GM19023 (cell line): ENCODE data around the gene SLC28A2.
"Not testable (repeated sequence)": the region's sequence is repeated elsewhere in the genome, so short reads cannot be mapped to it uniquely, and the experiment has no call there.

ENCODE experiments used
- ATAC-seq: cut with Tn5 transposase; IDR thresholded peaks from one replicate; pipeline ENCODE4 v1.9.1; 2021; ENCODE audit warnings: mild to moderate bottlenecking, moderate library complexity; ENCODE audit not compliant: unreplicated experiment

The SLC28A2 gene

GRCh38 chr15:45262906-45263461 lies 10.9 kb downstream of the SLC28A2 start:
- ATAC-seq = no peak

- no peak for ATAC-seq
Observed at GRCh38 chr15:45263854-45264253, 11.8 kb downstream of the SLC28A2 start.

- ATAC-seq = no peak
Observed at GRCh38 chr15:45265506-45265905, 13.5 kb downstream of the SLC28A2 start.

- no peak for ATAC-seq
Observed at GRCh38 chr15:45268135-45268534, 16.1 kb downstream of the SLC28A2 start.

- ATAC-seq = no peak
Observed at GRCh38 chr15:45274636-45275380, 22.8 kb downstream of the SLC28A2 start.

GRCh38 chr15:45276831-45277230 lies 24.8 kb downstream of the SLC28A2 start:
- ATAC-seq = no peak

- peak; percentile 100 for ATAC-seq
Observed at GRCh38 chr15:45279024-45279698, 27.1 kb downstream of the SLC28A2 start.

GRCh38 chr15:45285413-45285812 lies 33.4 kb downstream of the SLC28A2 start:
- no peak for ATAC-seq

DNA sequence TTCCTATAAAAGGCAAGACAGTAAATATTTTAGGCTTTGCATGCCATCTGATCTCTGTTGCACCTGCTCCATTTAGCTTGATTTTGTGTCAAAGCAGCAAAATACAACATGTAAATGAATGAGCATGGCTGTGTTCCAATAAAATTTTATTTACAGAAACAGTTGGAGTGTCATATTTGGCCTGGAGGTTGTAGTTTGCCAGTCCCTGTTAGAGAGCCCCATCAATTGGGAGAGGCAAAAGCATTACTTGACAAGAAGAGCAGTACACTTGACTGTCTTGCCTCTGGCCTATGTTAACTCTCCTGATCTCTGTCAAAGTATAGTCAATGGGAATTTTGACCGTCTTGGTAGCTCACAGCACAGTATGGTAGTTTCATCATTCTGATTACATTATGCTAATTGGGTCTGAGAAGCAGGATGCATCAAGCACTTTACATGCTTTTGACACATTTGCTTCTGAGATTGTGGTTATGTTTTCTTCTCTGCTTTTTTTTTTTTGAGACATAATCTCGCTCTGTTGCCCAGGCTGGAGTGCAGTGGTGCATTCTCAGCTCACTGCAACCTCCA lies 35.4 kb downstream of the SLC28A2 start:
- no peak for ATAC-seq

GRCh38 chr15:45288947-45289346 lies 36.9 kb downstream of the SLC28A2 start:
- ATAC-seq = no peak

- no peak for ATAC-seq
Observed at GRCh38 chr15:45291822-45292582, 40.0 kb downstream of the SLC28A2 start.

- ATAC-seq = not testable (repeated sequence)
Observed at GRCh38 chr15:45293326-45293725, 41.3 kb downstream of the SLC28A2 start.

GRCh38 chr15:45298964-45299378 lies 46.9 kb downstream of the SLC28A2 start:
- not testable (repeated sequence) for ATAC-seq

- no peak for ATAC-seq
Observed at GRCh38 chr15:45304711-45305110, 52.7 kb downstream of the SLC28A2 start.

DNA sequence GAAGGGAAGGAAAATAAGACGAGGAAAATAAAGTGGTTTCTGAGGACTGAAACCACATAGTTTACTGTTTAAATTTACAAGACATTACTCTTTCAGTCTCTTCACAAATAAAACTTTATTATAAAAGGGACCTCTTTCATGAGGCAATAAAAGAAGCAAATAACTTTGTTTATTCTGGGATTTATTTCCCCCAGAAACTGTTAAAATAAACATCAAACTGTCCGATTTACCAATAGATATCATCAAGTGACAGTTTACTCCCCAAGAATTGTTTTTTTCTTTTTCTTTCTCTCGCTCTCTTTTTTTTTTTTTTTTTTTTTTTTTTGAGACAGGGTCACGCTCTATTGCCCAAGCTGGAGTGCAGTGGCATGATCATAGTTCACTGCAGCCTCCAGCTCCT lies 54.1 kb downstream of the SLC28A2 start:
- ATAC-seq = no peak

DNA sequence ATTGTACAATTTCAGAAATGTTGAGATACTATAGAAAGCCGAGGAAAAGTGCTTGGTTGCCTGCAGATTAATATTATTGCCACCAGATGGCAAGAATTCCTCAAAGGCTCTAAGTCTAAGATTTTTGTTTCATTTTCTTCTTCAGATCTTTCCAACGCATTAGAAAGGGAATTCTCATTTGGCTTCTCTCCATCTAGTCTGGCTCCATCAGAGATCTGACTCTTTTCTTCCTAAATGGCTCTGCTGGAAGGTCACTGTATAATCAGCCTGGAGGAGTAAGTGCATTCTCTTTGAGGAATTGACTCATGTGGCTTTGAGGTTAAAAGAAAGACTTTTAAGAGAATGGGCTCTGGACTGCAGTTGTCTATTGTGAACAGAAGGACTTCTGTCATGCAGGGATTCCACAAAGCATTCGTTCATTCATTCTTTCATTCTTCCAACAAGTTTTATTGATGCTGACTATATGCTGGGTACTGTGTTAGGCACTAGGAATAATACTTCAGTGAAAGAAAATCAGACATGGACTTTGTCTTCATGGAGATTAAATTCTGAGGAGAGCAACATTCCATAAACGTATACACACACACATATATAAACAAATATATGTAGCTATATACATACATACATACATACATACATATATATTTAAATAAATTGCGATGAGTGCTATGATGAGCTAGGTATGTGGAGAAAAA lies 55.3 kb downstream of the SLC28A2 start:
- no peak for ATAC-seq

GRCh38 chr15:45314117-45314516 lies 62.1 kb downstream of the SLC28A2 start:
- not testable (repeated sequence) for ATAC-seq

DNA sequence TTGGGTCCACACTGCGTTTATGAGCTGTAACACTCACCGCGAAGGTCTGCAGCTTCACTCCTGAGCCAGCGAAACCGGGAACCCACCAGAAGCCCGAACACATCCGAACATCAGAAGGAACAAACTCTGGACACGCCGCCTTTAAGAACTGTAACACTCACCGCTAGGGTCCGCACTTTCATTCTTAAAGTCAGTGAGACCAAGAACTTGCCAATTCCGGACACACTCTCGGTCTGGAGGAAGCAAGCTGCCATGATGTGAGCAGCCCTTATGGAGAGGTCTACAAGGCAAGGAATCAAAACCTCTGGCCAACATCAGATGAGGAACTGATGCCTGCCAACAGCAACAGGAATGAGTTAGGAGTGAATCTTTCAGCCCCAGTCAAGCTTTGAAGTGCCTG lies 62.9 kb downstream of the SLC28A2 start:
- ATAC-seq = no peak

DNA sequence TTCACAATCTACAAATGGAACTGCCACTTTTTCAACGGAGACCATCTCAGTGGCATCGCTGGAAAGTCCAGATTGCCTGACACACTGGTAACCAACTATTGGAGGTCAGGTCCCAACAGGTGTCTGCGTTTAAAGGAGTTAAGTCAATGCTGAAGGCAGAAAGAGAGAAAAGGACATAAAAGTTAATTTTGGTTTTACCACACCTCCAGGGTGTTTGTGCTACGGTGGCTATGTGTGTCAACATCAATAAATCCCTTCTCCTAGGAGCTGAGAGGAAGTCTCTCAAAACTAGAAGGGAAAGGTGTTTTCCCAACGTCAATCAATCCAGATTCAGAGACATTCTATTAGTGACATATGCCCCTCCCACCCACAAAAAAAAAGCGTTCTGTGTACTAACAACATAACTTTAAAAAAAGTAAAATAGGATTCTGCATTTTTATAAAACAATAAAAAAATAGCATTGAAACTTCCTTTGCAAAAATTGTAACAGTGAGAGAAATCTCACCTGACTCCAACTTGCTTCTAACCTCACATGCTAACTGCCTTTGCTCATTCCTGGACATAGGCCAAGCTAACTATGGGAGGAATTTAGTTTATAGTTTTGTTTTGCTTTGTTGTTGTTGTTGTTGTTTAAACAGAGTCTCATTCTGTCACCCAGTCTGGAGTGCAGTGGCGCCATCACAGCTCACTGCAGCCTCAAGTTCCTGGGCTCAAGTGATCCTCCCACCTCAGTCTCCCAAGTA lies 67.6 kb downstream of the SLC28A2 start:
- no peak for ATAC-seq
